Astrocyte (in vitro differentiated cells and primary cell): ENCODE results near the gene KRTAP4-7.

Source experiments
- CTCF ChIP-seq: IDR thresholded peaks from 2 replicates; pipeline ENCODE4 v1.5.1; 2011; ENCODE audit warnings: low read depth, mild to moderate bottlenecking, inconsistent platforms, low read length, moderate library complexity; ENCODE audit not compliant: insufficient read depth
- EZH2 ChIP-seq: IDR thresholded peaks from 2 replicates; pipeline ENCODE4 v1.6.1; 2012; ENCODE audit warnings: mild to moderate bottlenecking, low read length, inconsistent platforms; ENCODE audit not compliant: insufficient read depth

GRCh38 chr17:41076788-41077187, 7.2 kb upstream of the KRTAP4-7 start:
- TF ChIP-seq EZH2 (no peak), CTCF (no peak)
